Measurements from ENCODE around the gene SLFN13. TPM values are rescaled to one million over a fixed set of nuclear protein-coding genes. Genes with fewer than 3 reads are reported as not detected.

The SLFN13 gene
- total RNA-seq, 1 experiment from 2014 or later = 19.7 TPM

- ChIA-PET CTCF (interaction anchor here (1.8 kb wide), 1 partner anchor 39 kb away, joined by 14 read pairs; no protein-coding TSS in a partner anchor), POLR2A (interaction anchor here (0.7 to 2.9 kb wide), 2 partner anchors 16 to 465 kb away, joined by 4 to 32 read pairs; partner anchors contain the start of gene SLFN12)
- DNase-seq (ENCODE audit: low spot score) (peak; percentile 43), ATAC-seq (peak; percentile 24)
- no peak overlapping the region for H3K27ac Mint-ChIP-seq
- peaks cover 6% of the 10 kb centered on the region for H3K9me3 Mint-ChIP-seq
- peaks cover 99% of the 10 kb centered on the region for H3K27me3 Mint-ChIP-seq (ENCODE audit: low read depth)
- peaks cover 3% of the 10 kb centered on the region; the same call in 1 of the 2 replicates for H3K36me3 Mint-ChIP-seq
- peak overlapping the region; percentile 79 for H3K4me3 Mint-ChIP-seq
- peaks cover 26% of the 10 kb centered on the region for H3K4me1 Mint-ChIP-seq
- TF ChIP-seq PREB (CRISPR knock-in tag; IDR thresholded peaks at IDR 0.05; ENCODE audit: borderline replicate concordance) (no peak), FOXK1 (CRISPR knock-in tag; IDR thresholded peaks at IDR 0.05) (no peak), IRF2 (CRISPR knock-in tag; IDR thresholded peaks at IDR 0.05; ENCODE audit: borderline replicate concordance, low read depth) (no peak), FOXP1 (CRISPR knock-in tag; IDR thresholded peaks at IDR 0.05; ENCODE audit: borderline replicate concordance) (no peak), ZNF121 (CRISPR knock-in tag; IDR thresholded peaks at IDR 0.05) (no peak), JUN (CRISPR knock-in tag; IDR thresholded peaks at IDR 0.05) (no peak), ESRRA (CRISPR knock-in tag; IDR thresholded peaks at IDR 0.05; ENCODE audit: borderline replicate concordance) (no peak), JAZF1 (CRISPR knock-in tag; IDR thresholded peaks at IDR 0.05) (no peak), CBFB (CRISPR knock-in tag; IDR thresholded peaks at IDR 0.05; ENCODE audit: low read depth) (no peak)
- TF ChIP-seq, protein P1, sequence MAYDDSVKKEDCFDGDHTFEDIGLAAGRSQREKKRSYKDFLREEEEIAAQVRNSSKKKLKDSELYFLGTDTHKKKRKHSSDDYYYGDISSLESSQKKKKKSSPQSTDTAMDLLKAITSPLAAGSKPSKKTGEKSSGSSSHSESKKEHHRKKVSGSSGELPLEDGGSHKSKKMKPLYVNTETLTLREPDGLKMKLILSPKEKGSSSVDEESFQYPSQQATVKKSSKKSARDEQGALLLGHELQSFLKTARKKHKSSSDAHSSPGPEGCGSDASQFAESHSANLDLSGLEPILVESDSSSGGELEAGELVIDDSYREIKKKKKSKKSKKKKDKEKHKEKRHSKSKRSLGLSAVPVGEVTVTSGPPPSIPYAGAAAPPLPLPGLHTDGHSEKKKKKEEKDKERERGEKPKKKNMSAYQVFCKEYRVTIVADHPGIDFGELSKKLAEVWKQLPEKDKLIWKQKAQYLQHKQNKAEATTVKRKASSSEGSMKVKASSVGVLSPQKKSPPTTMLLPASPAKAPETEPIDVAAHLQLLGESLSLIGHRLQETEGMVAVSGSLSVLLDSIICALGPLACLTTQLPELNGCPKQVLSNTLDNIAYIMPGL (CRISPR knock-in tag; IDR thresholded peaks at IDR 0.05) = no peak
- TF ChIP-seq, protein P2, sequence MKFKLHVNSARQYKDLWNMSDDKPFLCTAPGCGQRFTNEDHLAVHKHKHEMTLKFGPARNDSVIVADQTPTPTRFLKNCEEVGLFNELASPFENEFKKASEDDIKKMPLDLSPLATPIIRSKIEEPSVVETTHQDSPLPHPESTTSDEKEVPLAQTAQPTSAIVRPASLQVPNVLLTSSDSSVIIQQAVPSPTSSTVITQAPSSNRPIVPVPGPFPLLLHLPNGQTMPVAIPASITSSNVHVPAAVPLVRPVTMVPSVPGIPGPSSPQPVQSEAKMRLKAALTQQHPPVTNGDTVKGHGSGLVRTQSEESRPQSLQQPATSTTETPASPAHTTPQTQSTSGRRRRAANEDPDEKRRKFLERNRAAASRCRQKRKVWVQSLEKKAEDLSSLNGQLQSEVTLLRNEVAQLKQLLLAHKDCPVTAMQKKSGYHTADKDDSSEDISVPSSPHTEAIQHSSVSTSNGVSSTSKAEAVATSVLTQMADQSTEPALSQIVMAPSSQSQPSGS (CRISPR knock-in tag; IDR thresholded peaks at IDR 0.05; ENCODE audit: borderline replicate concordance, low read depth) = no peak
Measured at GRCh38 chr17:35449371-35449931, 885 bp upstream of the SLFN13 start.

- CTCF ChIA-PET = interaction anchor here (0.7 to 2.3 kb wide), 6 partner anchors 15 to 330 kb away, joined by 3 to 14 read pairs (median 8); partner anchors contain the start of gene SLFN12
- ATAC-seq = no peak
- peak overlapping the region; percentile 79 for H3K4me3 Mint-ChIP-seq
- 0 out of 2 replicates have a peak, but pooled peaks cover under 1% of the 10 kb centered on the region for H3K9me3 Mint-ChIP-seq
- H3K27me3 Mint-ChIP-seq (ENCODE audit: low read depth) = peaks cover 99% of the 10 kb centered on the region
- H3K36me3 Mint-ChIP-seq = peaks cover 3% of the 10 kb centered on the region; the same call in 1 of the 2 replicates
- POLR2A ChIA-PET = interaction anchor here (0.7 to 2.9 kb wide), 8 partner anchors 11 to 464 kb away, joined by 3 to 32 read pairs (median 4); partner anchors contain the start of genes SLFN11, SLFN12 and SLFN5
- H3K4me1 Mint-ChIP-seq = peaks cover 26% of the 10 kb centered on the region
- DNase-seq (ENCODE audit: low spot score) = no peak
- no peak overlapping the region for H3K27ac Mint-ChIP-seq
- 0 out of 2 replicates have a peak, but pooled peaks have one; percentile 47 for TF ChIP-seq ZBTB21 (CRISPR knock-in tag; IDR thresholded peaks at IDR 0.05; ENCODE audit: borderline replicate concordance)
- TF ChIP-seq ZNF532 (CRISPR knock-in tag; IDR thresholded peaks at IDR 0.05; ENCODE audit: borderline replicate concordance) = 0 out of 2 replicates have a peak, but pooled peaks have one; percentile 59
- TF ChIP-seq GABPB1 (CRISPR knock-in tag; IDR thresholded peaks at IDR 0.05) = no peak
- TF ChIP-seq FOXK1 (CRISPR knock-in tag; IDR thresholded peaks at IDR 0.05) = peak; percentile 74; the same call in 1 of the 2 replicates
- no peak for TF ChIP-seq CDX4 (CRISPR knock-in tag; IDR thresholded peaks at IDR 0.05; ENCODE audit: borderline replicate concordance)
- TF ChIP-seq IRF1 (CRISPR knock-in tag; IDR thresholded peaks at IDR 0.05) = no peak
- TF ChIP-seq JUN (CRISPR knock-in tag; IDR thresholded peaks at IDR 0.05) = no peak
- TF ChIP-seq SP1 (CRISPR knock-in tag; conservative IDR thresholded peaks at IDR 0.05) = peak; percentile 56; the same call in 1 of the 2 replicates
- TF ChIP-seq ZNF425 (CRISPR knock-in tag; conservative IDR thresholded peaks at IDR 0.05) = no peak
- peak; percentile 21 for TF ChIP-seq FOXP1 (CRISPR knock-in tag; IDR thresholded peaks at IDR 0.05; ENCODE audit: borderline replicate concordance)
- TF ChIP-seq RELA (CRISPR knock-in tag; IDR thresholded peaks at IDR 0.05; ENCODE audit: borderline replicate concordance) = no peak
Measured at GRCh38 chr17:35448899-35449227, 297 bp upstream of the SLFN13 start.
